K562 (cell line): ENCODE data around the gene PXK. TPM values are rescaled to one million over a fixed set of nuclear protein-coding genes. Genes with fewer than 3 reads are reported as not detected.

ENCODE experiments used
- COPS2 ChIP-seq: fragments of 450-650 bp; conservative IDR thresholded peaks from 2 replicates; pipeline ENCODE4 v1.6.1; 2016; ENCODE audit warnings: mild to moderate bottlenecking, moderate library complexity
- MTA3 ChIP-seq: fragments of 450-650 bp; formaldehyde crosslinking; IDR thresholded peaks from 2 replicates; pipeline ENCODE4 v1.6.1; 2017; ENCODE audit warnings: mild to moderate bottlenecking, borderline replicate concordance
- MYNN ChIP-seq, 2 experiments: sonication (generic); formaldehyde crosslinking in 1 of 2; IDR thresholded peaks; 2 replicates each; pipeline versions ENCODE4 v1.5.0 to v1.6.1; 2016 to 2020; ENCODE audit warnings: antibody characterized with exemption in 1 of 2, missing genetic modification reagents in 1 of 2
- NR2C1 ChIP-seq, 2 experiments: fragments of 450-650 bp; IDR thresholded peaks; 2 replicates each; pipeline ENCODE4 v1.6.1; 2017; ENCODE audit warnings: mild to moderate bottlenecking in 2 of 2, antibody characterized with exemption in 1 of 2, inconsistent platforms in 1 of 2, missing compliant biosample characterization in 1 of 2, missing genetic modification characterization in 1 of 2
- PCBP2 ChIP-seq: fragments of 200-400 bp; formaldehyde crosslinking; IDR thresholded peaks from 2 replicates; pipeline ENCODE4 v1.6.1; 2018; ENCODE audit warnings: low read length, low read depth, mild to moderate bottlenecking, moderate library complexity; ENCODE audit not compliant: poor library complexity, severe bottlenecking
- POLR2A ChIP-seq: fragments of 450-650 bp; conservative IDR thresholded peaks from 2 replicates; pipeline ENCODE4 v1.6.1; 2016
- POLR2B ChIP-seq: fragments of 450-650 bp; IDR thresholded peaks from 2 replicates; pipeline ENCODE4 v1.6.1; 2018; ENCODE audit warnings: low read depth; ENCODE audit not compliant: partially characterized antibody
- POLR2G ChIP-seq: fragments of 200-400 bp; formaldehyde crosslinking; IDR thresholded peaks from 2 replicates; pipeline ENCODE4 v1.6.1; 2017; ENCODE audit warnings: low read depth, mild to moderate bottlenecking, antibody characterized with exemption, low read length, moderate library complexity
- SMARCC2 ChIP-seq: fragments of 450-650 bp; IDR thresholded peaks from 2 replicates; pipeline ENCODE4 v1.6.1; 2017; ENCODE audit warnings: antibody characterized with exemption, moderate library complexity, mild to moderate bottlenecking, low read depth
- SUPT5H ChIP-seq: fragments of 450-650 bp; IDR thresholded peaks from 2 replicates; pipeline ENCODE4 v1.6.1; 2016
- TFAM ChIP-seq: fragments of 250-450 bp; sonication (Bioruptor Pico); conservative IDR thresholded peaks from 2 replicates; pipeline ENCODE4 v1.5.0; 2021; ENCODE audit warnings: mild to moderate bottlenecking, moderate library complexity
- U2AF2 ChIP-seq: fragments of 200-400 bp; formaldehyde crosslinking; optimal IDR thresholded peaks from 2 replicates; pipeline ENCODE3; 2017; ENCODE audit warnings: low read depth, mild to moderate bottlenecking, low read length
- ZC3H4 ChIP-seq: sonication (generic); formaldehyde crosslinking; IDR thresholded peaks from 2 replicates; pipeline ENCODE4 v1.9.0; 2021; ENCODE audit warnings: missing genetic modification reagents, borderline replicate concordance
- ZNF146 ChIP-seq: IDR thresholded peaks from one replicate; pipeline ENCODE4 v1.6.1; 2018; ENCODE audit warnings: missing compliant biosample characterization; ENCODE audit not compliant: unreplicated experiment
- ZNF280A ChIP-seq: fragments of 450-650 bp; IDR thresholded peaks from 2 replicates; pipeline ENCODE4 v1.6.1; 2018; ENCODE audit warnings: mild to moderate bottlenecking, low read depth; ENCODE audit not compliant: partially characterized antibody
- ZNF318 ChIP-seq, 2 experiments: fragments of 450-650 bp; IDR thresholded peaks; 2 replicates each; pipeline ENCODE4 v1.6.1; 2016; ENCODE audit warnings: mild to moderate bottlenecking in 2 of 2, borderline replicate concordance in 1 of 2, low read depth in 1 of 2, moderate library complexity in 1 of 2
- ZNF436 ChIP-seq: fragments of 250-450, 450-650 bp; sonication (Bioruptor Pico); formaldehyde crosslinking; IDR thresholded peaks from 2 replicates; pipeline ENCODE4 v1.7.0; 2020; ENCODE audit warnings: mild to moderate bottlenecking
- ZNF717 ChIP-seq: fragments of 250-450 bp; sonication (Bioruptor Pico); IDR thresholded peaks from 2 replicates; pipeline ENCODE4 v1.5.0; 2021
- polyA plus RNA-seq, 8 experiments: library from polyadenylated mRNA; depleted of rRNA in 4 of 8; stranded (reverse) in 5 of 8; unstranded in 3 of 8; fragments of >200 nt; fragmentation: Nextera tagmentation in 2 of 8; fragmentation: Illumina TruSeq in 1 of 8; extraction: Ambion mirVana in 2 of 8; extraction: Trizol in 1 of 8; gene quantifications; 2 replicates each; pipeline versions ENCODE4 v1.2.1 to v1.2.3, GENCODE V29; 2011 to 2014; ENCODE audit warnings: inconsistent platforms in 1 of 8, missing spikeins in 1 of 8
- total RNA-seq, 7 experiments: library from RNA; depleted of rRNA in 6 of 7; stranded (reverse); fragments of >200 nt in 6 of 7; fragmentation: Illumina TruSeq in 2 of 7; extraction: Trizol in 2 of 7; gene quantifications; 2 replicates each; pipeline versions ENCODE4 v1.2.1 to v1.2.3, GENCODE V29; 2011 to 2021; ENCODE audit warnings: low replicate concordance in 1 of 7

Gene PXK
- total and polyA plus RNA-seq, 9 of the 15 experiments (the other 6 are each of a cell fraction or from before 2014, with no cell fraction given), result 3.3 to 19.9 (median 11.3) TPM

- TF ChIP-seq NR2C1 (IDR thresholded peaks at IDR 0.05), result no peak
- TF ChIP-seq NR2C1 (tag; IDR thresholded peaks at IDR 0.05), result no peak
- no peak for TF ChIP-seq MTA3
- no peak for TF ChIP-seq PCBP2
- no peak for TF ChIP-seq U2AF2
- no peak for TF ChIP-seq ZNF146 (CRISPR knock-in tag)
- TF ChIP-seq COPS2, result no peak
- no peak for TF ChIP-seq ZNF436 (CRISPR knock-in tag)
- TF ChIP-seq POLR2A, result no peak
- no peak for TF ChIP-seq POLR2G
- TF ChIP-seq ZNF280A, result no peak
- TF ChIP-seq ZNF318 (IDR thresholded peaks at IDR 0.05; ENCODE audit: borderline replicate concordance in 1 of 2, low read depth in 1 of 2), result no peak
- TF ChIP-seq SUPT5H, result no peak
- TF ChIP-seq ZNF717 (CRISPR knock-in tag), result no peak
- TF ChIP-seq ZC3H4 (CRISPR knock-in tag), result no peak
- TF ChIP-seq SMARCC2, result no peak
- no peak for TF ChIP-seq MYNN (IDR thresholded peaks at IDR 0.05)
- TF ChIP-seq MYNN (CRISPR knock-in tag; IDR thresholded peaks at IDR 0.05), result no peak
- no peak for TF ChIP-seq POLR2B
- TF ChIP-seq TFAM (CRISPR knock-in tag), result no peak
These were observed 130.7 kb downstream of the PXK start (continued) for GRCh38 chr3:58463181-58463941.
